NT2/D1 (cell line): ENCODE data around the gene SPINT4.
"Not testable (repeated sequence)": the region's sequence is repeated elsewhere in the genome, so short reads cannot be mapped to it uniquely, and the experiment has no call there.

Source experiments
- DNase-seq: peaks from one replicate; pipeline ENCODE4 v3.0.0-alpha.2; 2011; ENCODE audit warnings: low read depth, low spot score
- H3K27me3 ChIP-seq: 2 replicates; pipeline ENCODE4 v1.6.0; 2011; ENCODE audit warnings: mild to moderate bottlenecking; ENCODE audit not compliant: insufficient read length, insufficient read depth
- H3K36me3 ChIP-seq: 2 replicates; pipeline ENCODE4 v1.6.1; 2011; ENCODE audit warnings: mild to moderate bottlenecking, low read length, mixed read lengths; ENCODE audit not compliant: insufficient read depth, insufficient read length
- H3K4me1 ChIP-seq: 2 replicates; pipeline ENCODE4 v1.5.1; 2011; ENCODE audit not compliant: insufficient read depth, insufficient read length
- H3K4me3 ChIP-seq: 2 replicates; pipeline ENCODE4 v1.5.1; 2011; ENCODE audit warnings: low read depth; ENCODE audit not compliant: insufficient read length
- H3K9ac ChIP-seq: 2 replicates; pipeline ENCODE4 v1.6.0; 2011; ENCODE audit warnings: low read depth; ENCODE audit not compliant: insufficient read length
- H3K9me3 ChIP-seq: 2 replicates; pipeline ENCODE4 v1.5.1; 2011; ENCODE audit warnings: mild to moderate bottlenecking, low read length; ENCODE audit not compliant: insufficient read depth
- SUZ12 ChIP-seq: IDR thresholded peaks from 2 replicates; pipeline ENCODE4 v1.6.1; 2011; ENCODE audit not compliant: insufficient read length, insufficient read depth; ENCODE audit errors: extremely low read depth
- YY1 ChIP-seq: IDR thresholded peaks from 2 replicates; pipeline ENCODE4 v1.6.1; 2011; ENCODE audit not compliant: insufficient read length, insufficient read depth
- ZNF274 ChIP-seq: IDR thresholded peaks from 2 replicates; pipeline ENCODE4 v1.6.1; 2011; ENCODE audit warnings: mild to moderate bottlenecking, low read depth, low read length

SPINT4 gene

DNA sequence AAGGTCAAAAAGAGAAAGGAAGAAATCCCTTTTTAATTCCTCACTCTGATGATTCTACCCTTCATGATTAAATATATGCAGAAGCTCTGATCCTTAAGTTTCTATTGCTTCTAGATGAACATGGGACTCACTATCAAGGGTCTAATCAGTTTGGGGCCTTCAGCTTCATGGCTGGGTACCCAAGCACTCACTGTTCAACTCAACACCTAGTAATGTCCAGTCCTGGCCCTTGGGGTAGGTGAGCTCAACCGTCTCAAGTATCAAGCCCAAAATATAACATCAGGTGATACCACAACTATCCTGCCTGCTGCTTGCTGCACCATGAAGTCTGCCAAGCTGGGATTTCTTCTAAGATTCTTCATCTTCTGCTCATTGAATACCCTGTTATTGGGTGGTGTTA lies at the start of gene SPINT4:
Gene SPINT4, plus strand, starts transcription at position 301 of the 400 bp plus-strand sequence. Its CDS starts 21 bp downstream, at position 322.
- DNase-seq, result no peak
- H3K4me3 ChIP-seq, result no peak within 1 kb of the TSS
- TF ChIP-seq SUZ12 (no peak), ZNF274 (no peak), YY1 (no peak)
- no peaks in the 10 kb centered on the region; the same call in 1 of the 2 replicates for H3K9me3 ChIP-seq
- no peaks in the 10 kb centered on the region for H3K36me3 ChIP-seq
- no peaks in the 10 kb centered on the region for H3K4me1 ChIP-seq
- no peaks in the 10 kb centered on the region for H3K27me3 ChIP-seq
- no peak within 1 kb of the TSS for H3K9ac ChIP-seq

GRCh38 chr20:45672765-45673164 lies 49.4 kb upstream of the SPINT4 start:
- no peak for DNase-seq
- H3K27me3 ChIP-seq, result no peaks in the 10 kb centered on the region
- H3K36me3 ChIP-seq, result no peaks in the 10 kb centered on the region
- no peak overlapping the region for H3K9ac ChIP-seq
- H3K4me3 ChIP-seq, result no peak overlapping the region
- H3K4me1 ChIP-seq, result no peaks in the 10 kb centered on the region
- TF ChIP-seq YY1, result no peak
- no peak for TF ChIP-seq ZNF274
- TF ChIP-seq SUZ12, result no peak
- peaks cover 5% of the 10 kb centered on the region; the same call in 1 of the 2 replicates for H3K9me3 ChIP-seq

DNA sequence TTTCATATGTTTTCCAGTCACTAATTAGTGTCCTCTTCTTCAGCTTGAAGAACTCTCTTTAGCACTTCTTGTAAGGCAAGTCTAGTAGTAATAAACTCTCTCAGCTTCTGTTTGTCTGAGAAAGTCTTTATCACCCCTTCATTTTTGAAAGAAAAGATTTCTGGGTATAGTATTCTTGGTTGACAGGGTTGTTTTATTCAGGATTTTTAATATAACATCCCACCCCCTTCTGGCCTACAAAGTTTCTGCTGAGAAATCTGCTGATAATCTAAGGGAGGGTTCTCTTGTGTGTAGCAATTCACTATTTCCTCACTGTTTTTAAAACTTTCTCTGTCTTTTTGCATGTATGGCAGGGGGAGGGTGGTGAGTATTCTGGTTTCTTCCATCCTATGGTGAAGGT lies 42.5 kb upstream of the SPINT4 start:
- TF ChIP-seq ZNF274, result no peak
- TF ChIP-seq YY1, result no peak
- TF ChIP-seq SUZ12, result no peak
- Histone ChIP-seq H3K36me3 (no peaks in the 10 kb centered on the region), H3K4me1 (no peaks in the 10 kb centered on the region), H3K4me3 (no peak overlapping the region), H3K9me3 (peaks cover 28% of the 10 kb centered on the region), H3K9ac (no peak overlapping the region), H3K27me3 (no peaks in the 10 kb centered on the region)
- no peak for DNase-seq

- peak; percentile 46 for DNase-seq
- Histone ChIP-seq H3K27me3 (no peaks in the 10 kb centered on the region), H3K36me3 (no peaks in the 10 kb centered on the region), H3K4me1 (no peaks in the 10 kb centered on the region), H3K4me3 (no peak overlapping the region), H3K9me3 (peaks cover under 1% of the 10 kb centered on the region; the same call in 1 of the 2 replicates), H3K9ac (no peak overlapping the region)
- TF ChIP-seq YY1 (no peak), ZNF274 (no peak), SUZ12 (no peak)
These were observed 36.3 kb upstream of the SPINT4 start for GRCh38 chr20:45685896-45686295.

DNA sequence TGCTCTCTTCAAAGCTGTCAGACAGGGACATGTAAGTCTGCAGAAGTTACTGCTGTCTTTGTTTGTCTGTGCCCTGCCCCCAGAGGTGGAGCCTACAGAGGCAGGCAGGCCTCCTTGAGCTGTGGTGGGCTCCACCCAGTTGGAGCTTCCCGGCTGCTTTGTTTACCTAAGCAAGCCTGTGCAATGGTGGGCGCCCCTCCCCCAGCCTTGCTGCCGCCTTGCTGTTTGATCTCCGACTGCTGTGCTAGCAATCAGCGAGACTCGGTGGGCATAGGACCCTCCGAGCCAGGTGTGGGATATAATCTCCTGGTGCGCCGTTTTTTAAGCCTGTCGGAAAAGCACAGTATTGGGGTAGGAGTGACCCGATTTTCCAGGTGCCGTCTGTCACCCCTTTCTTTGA lies 28.8 kb upstream of the SPINT4 start:
- H3K36me3 ChIP-seq, H3K4me1 ChIP-seq, H3K27me3 ChIP-seq, H3K9ac ChIP-seq, H3K4me3 ChIP-seq, DNase-seq: not testable (repeated sequence)
- H3K9me3 ChIP-seq, result peaks cover 19% of the 10 kb centered on the region

- Histone ChIP-seq H3K36me3 (no peaks in the 10 kb centered on the region), H3K4me3 (no peak overlapping the region), H3K9me3 (peaks cover 19% of the 10 kb centered on the region), H3K27me3 (no peaks in the 10 kb centered on the region), H3K4me1 (no peaks in the 10 kb centered on the region), H3K9ac (no peak overlapping the region)
- no peak for DNase-seq
- TF ChIP-seq ZNF274, result no peak
- no peak for TF ChIP-seq YY1
- TF ChIP-seq SUZ12, result no peak
These were observed 26.7 kb upstream of the SPINT4 start for GRCh38 chr20:45695496-45695895.

DNA sequence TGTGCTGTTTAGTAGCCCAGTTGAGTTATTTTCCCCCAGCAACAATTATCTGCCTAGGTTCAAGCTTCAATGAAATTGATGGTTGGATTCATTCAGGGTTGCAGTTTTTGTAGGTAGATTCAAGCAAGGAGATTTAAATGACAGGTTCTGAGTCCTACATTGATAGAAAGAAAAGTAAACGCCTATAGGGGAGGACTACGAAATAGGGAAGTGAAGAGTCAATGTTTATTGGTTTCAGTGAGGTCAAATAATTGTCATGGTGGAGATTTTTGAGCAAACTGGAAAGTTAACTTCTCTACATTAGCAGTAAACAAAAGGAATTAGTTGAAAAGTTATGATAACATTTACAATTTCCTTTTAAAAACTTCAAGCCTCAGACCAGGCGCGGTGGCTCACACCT lies 21.0 kb upstream of the SPINT4 start:
- TF ChIP-seq YY1 (no peak), ZNF274 (no peak), SUZ12 (no peak)
- Histone ChIP-seq H3K36me3 (no peaks in the 10 kb centered on the region), H3K27me3 (no peaks in the 10 kb centered on the region), H3K4me3 (no peak overlapping the region), H3K9ac (no peak overlapping the region), H3K9me3 (no peaks in the 10 kb centered on the region), H3K4me1 (no peaks in the 10 kb centered on the region)
- DNase-seq, result no peak

DNA sequence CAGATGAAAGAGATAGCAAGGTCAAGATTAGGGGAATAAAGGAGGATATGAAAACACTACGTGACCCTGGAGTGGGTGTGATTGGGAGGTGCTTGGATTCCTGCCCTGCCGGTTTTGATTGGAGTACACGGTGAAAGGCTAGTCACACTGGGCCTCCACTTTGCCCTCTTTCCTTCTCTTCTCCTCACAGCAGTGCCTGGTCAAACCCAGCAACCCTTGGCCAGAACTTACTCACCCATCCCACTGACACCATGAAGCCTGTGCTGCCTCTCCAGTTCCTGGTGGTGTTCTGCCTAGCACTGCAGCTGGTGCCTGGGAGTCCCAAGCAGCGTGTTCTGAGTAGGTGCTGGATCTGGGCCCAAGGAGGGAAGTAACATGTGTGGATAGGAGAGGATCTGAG lies 20.3 kb upstream of the SPINT4 start, which contains the start of gene WFDC13:
Gene WFDC13, plus strand, starts transcription at position 166 of the 400 bp plus-strand sequence. Its CDS starts 86 bp downstream, at position 252.
- Histone ChIP-seq H3K36me3 (no peaks in the 10 kb centered on the region), H3K9ac (no peak within 1 kb of the TSS), H3K9me3 (no peaks in the 10 kb centered on the region), H3K4me1 (no peaks in the 10 kb centered on the region), H3K27me3 (no peaks in the 10 kb centered on the region), H3K4me3 (no peak within 1 kb of the TSS)
- TF ChIP-seq SUZ12 (no peak), YY1 (no peak), ZNF274 (no peak)
- DNase-seq, result no peak
